Keratinocyte (primary cell): ENCODE measurements around the gene FOXP2.
"Not testable (repeated sequence)": the region's sequence is repeated elsewhere in the genome, so short reads cannot be mapped to it uniquely, and the experiment has no call there.

Source experiments
- EZH2 ChIP-seq: IDR thresholded peaks from one replicate; pipeline ENCODE4 v1.6.1; 2012; ENCODE audit warnings: inconsistent platforms, mild to moderate bottlenecking, low read length, moderate library complexity
- TF ChIP-seq, protein P1 (sequence below), 3 experiments: IDR thresholded peaks in 1 of 3; conservative IDR thresholded peaks in 1 of 3; optimal IDR thresholded peaks in 1 of 3; 2 replicates in 2 of 3; 3 replicates in 1 of 3; pipeline versions ENCODE3 to v1.5.1; 2011; ENCODE audit warnings: low read length in 3 of 3, mild to moderate bottlenecking in 3 of 3, moderate library complexity in 2 of 3, control low read depth in 1 of 3, inconsistent platforms in 1 of 3; ENCODE audit not compliant: insufficient read depth in 2 of 3; ENCODE audit errors: extremely low read depth in 1 of 3

DNA sequence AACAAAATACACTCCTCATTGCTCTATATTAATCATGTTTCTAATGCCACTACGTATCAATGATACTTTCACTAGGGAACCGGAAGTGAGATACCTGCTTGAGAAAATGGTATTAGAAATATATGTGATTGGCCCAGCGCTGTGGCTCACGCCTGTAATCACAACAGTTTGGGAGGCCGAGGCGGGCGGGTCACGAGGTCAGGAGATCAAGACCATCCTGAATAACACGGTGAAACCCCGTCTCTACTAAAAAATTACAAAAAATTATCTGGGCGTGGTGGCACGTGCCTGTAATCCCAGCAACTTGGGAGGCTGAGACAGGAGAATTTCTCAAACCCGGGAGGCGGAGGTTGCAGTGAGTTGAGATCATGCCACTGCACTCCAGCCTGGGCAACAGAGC, 132.7 kb downstream of the FOXP2 start:
- TF ChIP-seq, protein P1, sequence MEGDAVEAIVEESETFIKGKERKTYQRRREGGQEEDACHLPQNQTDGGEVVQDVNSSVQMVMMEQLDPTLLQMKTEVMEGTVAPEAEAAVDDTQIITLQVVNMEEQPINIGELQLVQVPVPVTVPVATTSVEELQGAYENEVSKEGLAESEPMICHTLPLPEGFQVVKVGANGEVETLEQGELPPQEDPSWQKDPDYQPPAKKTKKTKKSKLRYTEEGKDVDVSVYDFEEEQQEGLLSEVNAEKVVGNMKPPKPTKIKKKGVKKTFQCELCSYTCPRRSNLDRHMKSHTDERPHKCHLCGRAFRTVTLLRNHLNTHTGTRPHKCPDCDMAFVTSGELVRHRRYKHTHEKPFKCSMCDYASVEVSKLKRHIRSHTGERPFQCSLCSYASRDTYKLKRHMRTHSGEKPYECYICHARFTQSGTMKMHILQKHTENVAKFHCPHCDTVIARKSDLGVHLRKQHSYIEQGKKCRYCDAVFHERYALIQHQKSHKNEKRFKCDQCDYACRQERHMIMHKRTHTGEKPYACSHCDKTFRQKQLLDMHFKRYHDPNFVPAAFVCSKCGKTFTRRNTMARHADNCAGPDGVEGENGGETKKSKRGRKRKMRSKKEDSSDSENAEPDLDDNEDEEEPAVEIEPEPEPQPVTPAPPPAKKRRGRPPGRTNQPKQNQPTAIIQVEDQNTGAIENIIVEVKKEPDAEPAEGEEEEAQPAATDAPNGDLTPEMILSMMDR (optimal IDR thresholded peaks at IDR 0.05 in 1 of 3, IDR thresholded peaks at IDR 0.05 in 1 of 3, conservative IDR thresholded peaks at IDR 0.05 in 1 of 3; ENCODE audit: extremely low read depth in 1 of 3, insufficient read depth in 2 of 3, low read length in 3 of 3) = not testable (repeated sequence)
- TF ChIP-seq EZH2 = not testable (repeated sequence)
